Progenitor cell of endocrine pancreas (in vitro differentiated cells): Measurements from ENCODE around the gene CAD. TPM values are rescaled to one million over a fixed set of nuclear protein-coding genes. Genes with fewer than 3 reads are reported as not detected.

Experiments
- DNase-seq: peaks from one replicate; pipeline ENCODE4 v3.0.0; 2021; ENCODE audit warnings: low spot score; ENCODE audit not compliant: unreplicated experiment
- H3K27ac Mint-ChIP-seq: 2 replicates; pipeline ENCODE4 v1.8.0; 2021; ENCODE audit warnings: mild to moderate bottlenecking, moderate library complexity, mixed read lengths
- H3K27me3 Mint-ChIP-seq: 2 replicates; pipeline ENCODE4 v1.8.0; 2021; ENCODE audit warnings: mixed read lengths
- H3K36me3 Mint-ChIP-seq: 2 replicates; pipeline ENCODE4 v1.8.0; 2022; ENCODE audit warnings: mixed read lengths; ENCODE audit not compliant: insufficient read depth
- H3K4me1 Mint-ChIP-seq: 2 replicates; pipeline ENCODE4 v1.8.0; 2021; ENCODE audit warnings: low read depth, mixed read lengths
- H3K4me3 Mint-ChIP-seq: 2 replicates; pipeline ENCODE4 v1.8.0; 2021; ENCODE audit warnings: low read depth, mild to moderate bottlenecking, moderate library complexity, mixed read lengths
- H3K9me3 Mint-ChIP-seq: 2 replicates; pipeline ENCODE4 v1.8.0; 2021; ENCODE audit warnings: low read depth, mixed read lengths
- CTCF ChIP-seq: fragments of 200-600 bp; sonication (generic); IDR thresholded peaks from one replicate; pipeline ENCODE4 v1.5.0; 2021; ENCODE audit warnings: antibody characterized with exemption, mild to moderate bottlenecking; ENCODE audit not compliant: unreplicated experiment
- total RNA-seq: library from RNA; stranded (reverse); gene quantifications from 2 replicates; pipeline ENCODE4 v1.2.1, GENCODE V29; 2021

CAD gene
- total RNA-seq, 1 donor from 2014 or later, result 59.7 TPM

DNA sequence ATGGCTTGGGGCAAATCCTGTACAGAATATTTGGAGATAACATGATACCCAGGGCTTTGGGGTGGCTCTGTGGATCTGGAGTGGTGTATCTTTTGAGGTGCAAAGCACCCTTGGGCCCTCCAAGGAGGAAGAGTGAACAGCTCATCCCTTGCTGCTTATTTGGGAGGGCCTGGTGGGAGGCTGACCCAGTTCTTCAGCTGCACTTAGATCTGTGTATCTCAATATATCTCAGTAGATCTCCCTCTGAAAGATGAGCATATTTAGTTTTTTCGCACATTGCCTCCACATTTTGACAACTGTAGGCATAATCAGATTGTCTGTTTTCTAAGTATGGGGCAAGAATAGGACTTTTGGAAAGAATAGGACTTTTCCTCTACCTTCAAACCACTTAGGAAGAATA, 67.8 kb downstream of the CAD start:
- Mint-ChIP-seq H3K27ac (no peak overlapping the region), H3K27me3 (peaks cover 43% of the 10 kb centered on the region), H3K4me3 (no peak overlapping the region), H3K9me3 (no peaks in the 10 kb centered on the region), H3K36me3 (no peaks in the 10 kb centered on the region), H3K4me1 (peaks cover 10% of the 10 kb centered on the region)
- no peak for TF ChIP-seq CTCF
- no peak for DNase-seq

- Mint-ChIP-seq H3K27ac (no peak overlapping the region), H3K9me3 (no peaks in the 10 kb centered on the region), H3K4me3 (no peak overlapping the region), H3K27me3 (peaks cover 43% of the 10 kb centered on the region), H3K36me3 (no peaks in the 10 kb centered on the region), H3K4me1 (peaks cover 10% of the 10 kb centered on the region)
- no peak for TF ChIP-seq CTCF
- no peak for DNase-seq
These were observed 68.3 kb downstream of the CAD start for GRCh38 chr2:27285481-27285880.

GRCh38 chr2:27288610-27289009, 71.4 kb downstream of the CAD start:
- DNase-seq, result no peak
- TF ChIP-seq CTCF, result no peak
- peaks cover 33% of the 10 kb centered on the region for H3K27me3 Mint-ChIP-seq
- H3K4me3 Mint-ChIP-seq, result no peak overlapping the region
- H3K36me3 Mint-ChIP-seq, result no peaks in the 10 kb centered on the region
- peaks cover 10% of the 10 kb centered on the region for H3K4me1 Mint-ChIP-seq
- H3K27ac Mint-ChIP-seq, result no peak overlapping the region
- H3K9me3 Mint-ChIP-seq, result no peaks in the 10 kb centered on the region

- Mint-ChIP-seq H3K4me1 (peaks cover 10% of the 10 kb centered on the region), H3K27me3 (peaks cover 33% of the 10 kb centered on the region), H3K4me3 (no peak overlapping the region), H3K27ac (no peak overlapping the region), H3K9me3 (no peaks in the 10 kb centered on the region), H3K36me3 (no peaks in the 10 kb centered on the region)
- no peak for TF ChIP-seq CTCF
- DNase-seq, result no peak
These were observed 73.4 kb downstream of the CAD start for GRCh38 chr2:27290549-27290948.

GRCh38 chr2:27291865-27292264, 74.7 kb downstream of the CAD start:
- DNase-seq, result no peak
- no peaks in the 10 kb centered on the region for H3K36me3 Mint-ChIP-seq
- no peaks in the 10 kb centered on the region for H3K9me3 Mint-ChIP-seq
- peaks cover 29% of the 10 kb centered on the region for H3K27me3 Mint-ChIP-seq
- H3K4me1 Mint-ChIP-seq, result peaks cover 10% of the 10 kb centered on the region
- peak; percentile 20 for TF ChIP-seq CTCF
- H3K4me3 Mint-ChIP-seq, result no peak overlapping the region
- H3K27ac Mint-ChIP-seq, result no peak overlapping the region

Other genes starting within 250 kb of the CAD start
- 18.0 and 18.6 TPM in 2 replicates for gene MAPRE3, start 246.7 kb upstream of the CAD start, total RNA-seq
- gene TMEM214, start 184.4 kb upstream of the CAD start, total RNA-seq, result 54.0 and 55.2 TPM in 2 replicates
- gene AGBL5, start 165.7 kb upstream of the CAD start, total RNA-seq, result 58.7 and 60.2 TPM in 2 replicates
- gene OST4, start 145.7 kb upstream of the CAD start, total RNA-seq, result 245 and 254 TPM in 2 replicates
- gene EMILIN1, start 138.8 kb upstream of the CAD start, total RNA-seq, result 1.1 and 2.5 TPM in 2 replicates
- gene KHK, start 130.6 kb upstream of the CAD start, total RNA-seq, result 4.4 and 5.2 TPM in 2 replicates
- gene CGREF1, start 98.2 kb upstream of the CAD start, total RNA-seq, result 0.31 and 0.87 TPM in 2 replicates
- 0.31 and 0.34 TPM in 2 replicates for gene ABHD1, start 93.6 kb upstream of the CAD start, total RNA-seq
- 46.9 and 49.7 TPM in 2 replicates for gene PREB, start 82.7 kb upstream of the CAD start, total RNA-seq
- gene PRR30, start 78.0 kb upstream of the CAD start, total RNA-seq, result not detected in 2 replicates
- not detected in 2 replicates for gene TCF23, start 68.4 kb upstream of the CAD start, total RNA-seq
- 96.4 and 107 TPM in 2 replicates for gene ATRAID, start 5.3 kb upstream of the CAD start, total RNA-seq
- gene SLC5A6, start 5.1 kb upstream of the CAD start, total RNA-seq, result 66.7 and 70.8 TPM in 2 replicates
- gene SLC30A3, start 45.7 kb downstream of the CAD start, total RNA-seq, result not detected in 2 replicates
- gene DNAJC5G, start 58.1 kb downstream of the CAD start, total RNA-seq, result not detected in 2 replicates
- not detected in 2 replicates for gene TRIM54, start 65.1 kb downstream of the CAD start, total RNA-seq
- 2.0 and 2.4 TPM in 2 replicates for gene UCN, start 91.1 kb downstream of the CAD start, total RNA-seq
- 56.0 and 60.4 TPM in 2 replicates for gene MPV17, start 105.7 kb downstream of the CAD start, total RNA-seq
- 98.0 and 106 TPM in 2 replicates for gene GTF3C2, start 139.4 kb downstream of the CAD start, total RNA-seq
- gene EIF2B4, start 153.0 kb downstream of the CAD start, total RNA-seq, result 49.6 and 56.7 TPM in 2 replicates
- 81.2 and 89.3 TPM in 2 replicates for gene SNX17, start 153.2 kb downstream of the CAD start, total RNA-seq
- gene ZNF513, start 163.4 kb downstream of the CAD start, total RNA-seq, result 34.4 and 35.0 TPM in 2 replicates
- 101 and 105 TPM in 2 replicates for gene PPM1G, start 192.2 kb downstream of the CAD start, total RNA-seq
- gene NRBP1, start 211.3 kb downstream of the CAD start, total RNA-seq, result 109 and 120 TPM in 2 replicates
- gene KRTCAP3, start 225.0 kb downstream of the CAD start, total RNA-seq, result 15.4 and 17.1 TPM in 2 replicates